GM06990 (cell line): ENCODE results near the gene RNLS.
A peak's percentile ranks its signal among the peaks of the same experiment; 100 is the strongest.

Source experiments
- DNase-seq: peaks from one replicate; pipeline ENCODE4 v3.0.0-alpha.2; 2011; ENCODE audit not compliant: insufficient read length; ENCODE audit errors: extremely low read depth
- H3K27me3 ChIP-seq: replicated peaks from 2 replicates; pipeline ENCODE4 v1.6.0; 2011; ENCODE audit warnings: low read length; ENCODE audit not compliant: control insufficient read depth, insufficient read depth
- H3K36me3 ChIP-seq: 2 replicates; pipeline ENCODE4 v1.5.1; 2011; ENCODE audit warnings: low read length; ENCODE audit not compliant: control insufficient read depth, insufficient read depth
- H3K4me3 ChIP-seq: replicated peaks from 2 replicates; pipeline ENCODE4 v1.5.1; 2011; ENCODE audit warnings: low read depth, mild to moderate bottlenecking, control low read depth, low read length
- CTCF ChIP-seq: IDR thresholded peaks from 2 replicates; pipeline ENCODE4 v1.5.1; 2011; ENCODE audit warnings: low read length, control low read depth, mild to moderate bottlenecking, inconsistent platforms; ENCODE audit not compliant: insufficient read depth, poor library complexity, severe bottlenecking

RNLS gene

GRCh38 chr10:88385601-88386203 is 197.4 kb downstream of the RNLS start:
- peak overlapping the region; percentile 33 for H3K4me3 ChIP-seq
- no peak for TF ChIP-seq CTCF
- H3K36me3 ChIP-seq = no peaks in the 10 kb centered on the region
- H3K27me3 ChIP-seq = no peaks in the 10 kb centered on the region
- DNase-seq = peak; percentile 83

DNA sequence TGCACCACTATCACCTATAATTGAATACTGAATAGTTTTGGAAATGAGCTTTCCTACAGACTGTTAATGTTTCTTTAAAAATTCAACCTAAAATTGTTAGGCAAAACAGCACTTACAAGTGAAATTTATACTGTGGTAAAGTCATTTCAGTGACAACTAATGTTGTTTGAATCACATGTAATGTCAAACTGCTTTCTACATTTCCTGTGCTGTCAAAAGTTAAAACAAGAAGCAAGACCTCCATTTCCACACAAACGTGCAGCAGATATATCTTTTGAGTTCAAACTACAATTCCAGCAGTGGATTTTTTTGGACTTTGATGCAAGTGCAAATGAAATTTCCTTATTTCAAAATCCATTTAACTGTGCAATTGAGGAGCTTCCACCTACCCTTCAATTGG is 199.8 kb downstream of the RNLS start:
- no peaks in the 10 kb centered on the region for H3K36me3 ChIP-seq
- H3K4me3 ChIP-seq = no peak overlapping the region
- DNase-seq = no peak
- no peaks in the 10 kb centered on the region for H3K27me3 ChIP-seq
- TF ChIP-seq CTCF = no peak

- H3K36me3 ChIP-seq = no peaks in the 10 kb centered on the region
- TF ChIP-seq CTCF = no peak
- H3K27me3 ChIP-seq = no peaks in the 10 kb centered on the region
- no peak overlapping the region for H3K4me3 ChIP-seq
- DNase-seq = no peak
Observed at GRCh38 chr10:88382699-88383098, 200.4 kb downstream of the RNLS start.

DNA sequence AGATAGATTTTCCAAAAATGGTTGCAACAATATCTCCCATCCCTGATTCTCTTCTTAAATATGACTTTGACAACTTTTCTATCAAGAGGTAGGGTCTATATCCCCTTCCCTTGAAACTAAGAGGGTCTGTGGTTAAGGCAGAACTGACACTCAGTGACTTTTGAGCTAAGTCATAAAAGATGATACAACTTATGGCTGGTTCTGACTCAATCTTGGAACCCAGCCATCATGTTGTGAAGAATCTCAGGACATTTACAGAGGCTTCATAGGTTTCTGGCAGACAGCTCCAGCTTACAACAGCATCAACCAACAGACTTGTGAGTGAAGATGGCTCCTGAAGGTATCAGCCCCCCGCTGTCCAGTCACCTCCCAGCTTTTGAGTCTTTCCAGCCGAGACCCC is 203.5 kb downstream of the RNLS start:
- TF ChIP-seq CTCF = no peak
- no peak overlapping the region for H3K4me3 ChIP-seq
- H3K36me3 ChIP-seq = no peaks in the 10 kb centered on the region
- no peak for DNase-seq
- no peaks in the 10 kb centered on the region for H3K27me3 ChIP-seq

GRCh38 chr10:88377510-88377909 is 205.6 kb downstream of the RNLS start:
- Histone ChIP-seq H3K36me3 (no peaks in the 10 kb centered on the region), H3K4me3 (no peak overlapping the region), H3K27me3 (no peaks in the 10 kb centered on the region)
- DNase-seq = no peak
- no peak for TF ChIP-seq CTCF
